Measurements from ENCODE around the gene PTCRA.

PTCRA gene

DNA sequence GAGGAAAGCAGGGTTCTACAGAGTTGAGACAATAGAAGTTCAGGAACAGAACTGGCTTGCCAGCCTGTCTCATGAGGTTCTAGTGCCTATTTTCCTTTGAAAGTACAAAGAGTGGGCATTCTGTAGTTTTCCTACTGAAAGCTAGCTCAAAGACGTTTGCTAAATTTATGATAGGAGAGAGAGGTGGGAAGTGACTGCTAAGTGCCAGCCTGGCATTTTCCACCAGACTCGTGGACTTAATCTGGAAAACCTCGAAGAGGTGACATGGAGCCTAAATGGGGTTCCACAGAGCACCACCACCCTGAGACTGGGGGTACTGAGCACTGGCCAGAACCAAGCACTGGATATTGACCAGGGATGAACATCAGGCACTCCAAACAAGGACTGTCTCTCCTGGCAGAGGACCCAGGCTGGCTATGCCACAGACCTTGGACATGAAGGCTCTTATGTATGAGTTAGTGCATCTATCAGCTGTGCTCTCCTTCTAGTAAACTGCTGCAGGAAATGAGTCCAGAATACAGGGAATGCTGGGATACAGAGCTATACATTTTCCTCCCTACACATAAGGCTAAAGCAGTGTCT, 56.0 kb downstream of the PTCRA start:
- no peak for DNase-seq (ENCODE audit: low spot score)

DNA sequence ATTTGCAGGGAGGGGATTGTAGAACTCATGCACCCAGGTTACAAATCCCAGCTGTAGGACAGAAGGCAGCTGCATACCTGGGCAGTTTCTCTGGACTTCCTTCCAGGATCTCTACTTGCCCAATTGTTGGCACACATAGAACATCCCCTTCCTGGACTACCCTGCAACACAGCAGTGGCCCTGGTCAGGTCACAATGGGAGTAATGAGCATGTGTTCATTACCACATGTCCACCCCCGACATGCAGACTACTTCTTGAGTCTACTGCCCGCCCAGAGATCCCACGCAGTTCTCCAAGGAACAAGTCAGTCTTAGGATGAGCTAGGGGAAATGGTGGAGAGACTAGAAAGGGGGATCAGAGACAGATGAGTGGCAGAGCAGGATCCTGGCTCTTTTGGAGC, 58.1 kb downstream of the PTCRA start:
- DNase-seq (ENCODE audit: low spot score): no peak

DNA sequence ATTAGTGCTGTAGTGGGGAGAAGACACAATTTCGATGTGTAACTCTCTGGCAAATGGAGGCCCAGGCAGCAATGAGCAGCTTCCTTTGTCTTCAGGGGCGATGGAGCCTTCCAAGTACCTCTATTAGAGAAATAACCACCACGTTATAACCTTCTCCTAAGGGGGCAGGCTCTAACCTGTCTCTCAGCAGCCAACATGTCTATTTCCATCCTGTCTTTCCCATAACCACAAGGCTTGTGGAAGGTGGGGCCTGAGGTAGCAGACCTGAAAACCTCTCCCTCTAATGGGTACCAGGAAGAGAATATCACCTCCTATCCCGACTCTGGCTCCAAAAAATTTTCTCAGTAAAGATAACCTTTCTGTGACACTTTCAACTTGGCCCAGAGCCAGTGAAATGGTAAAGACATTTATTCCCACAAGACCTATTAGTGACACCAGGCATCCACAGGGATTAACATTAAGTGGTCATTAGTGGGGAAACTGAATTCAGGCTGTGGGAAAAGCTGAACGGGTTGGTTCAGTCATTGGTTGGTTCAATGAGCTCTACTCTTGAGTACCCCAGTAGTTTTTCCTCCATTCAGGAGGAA, 59.2 kb downstream of the PTCRA start:
- no peak for DNase-seq (ENCODE audit: low spot score)
